MCF 10A (cell line): ENCODE data around the gene SLC49A3. TPM values are rescaled to one million over a fixed set of nuclear protein-coding genes. Genes with fewer than 3 reads are reported as not detected.

Experiments used
- BruUV-seq: library from RNA; stranded (reverse); fragments of 400-500 nt; replicated peaks from 2 replicates; lab custom pipeline; 2021; lab: Mats Ljungman, UMichigan
- CTCF ChIA-PET: fragments of 300-600 bp; sonication (Branson Sonifier 250); formaldehyde crosslinking; extraction: SDS; loops from one replicate; lab custom pipeline; 2021; ENCODE audit warnings: antibody characterized with exemption, inconsistent platforms; lab: Yijun Ruan, JAX
- POLR2A ChIA-PET: fragments of 300-600, 350-650 bp; sonication (Branson Sonifier 250); formaldehyde crosslinking; extraction: SDS; loops from one replicate; lab custom pipeline; 2020; ENCODE audit warnings: antibody characterized with exemption, inconsistent platforms; lab: Yijun Ruan, JAX
- DNase-seq: peaks from one replicate; pipeline ENCODE4 v3.0.0-alpha.2; 2018; ENCODE audit not compliant: unreplicated experiment
- H3K27ac Mint-ChIP-seq: one replicate; pipeline ENCODE4 v1.8.0; 2022; ENCODE audit warnings: mild to moderate bottlenecking, low read depth, mixed read lengths; ENCODE audit not compliant: unreplicated experiment
- H3K27me3 Mint-ChIP-seq: one replicate; pipeline ENCODE4 v1.8.0; 2022; ENCODE audit warnings: mixed read lengths; ENCODE audit not compliant: insufficient read depth, unreplicated experiment
- H3K36me3 Mint-ChIP-seq: one replicate; pipeline ENCODE4 v1.8.0; 2022; ENCODE audit warnings: mild to moderate bottlenecking, moderate library complexity, mixed read lengths; ENCODE audit not compliant: insufficient read depth, unreplicated experiment
- H3K4me1 Mint-ChIP-seq: one replicate; pipeline ENCODE4 v1.8.0; 2022; ENCODE audit warnings: mixed read lengths; ENCODE audit not compliant: insufficient read depth, unreplicated experiment
- H3K4me3 Mint-ChIP-seq: one replicate; pipeline ENCODE4 v1.8.0; 2022; ENCODE audit warnings: mild to moderate bottlenecking, moderate library complexity, mixed read lengths; ENCODE audit not compliant: unreplicated experiment
- H3K9me3 Mint-ChIP-seq: one replicate; pipeline ENCODE4 v1.8.0; 2022; ENCODE audit warnings: mixed read lengths; ENCODE audit not compliant: unreplicated experiment
- intact Hi-C: fragments of 100-400 bp; cut with micrococcal nuclease; formaldehyde crosslinking; loops from 2 replicates; pipeline ENCODE4 v1.14.1; 2022
- total RNA-seq: library from RNA; stranded (reverse); gene quantifications from 2 replicates; pipeline ENCODE4 v1.2.3, GENCODE V29; 2022
- TF ChIP-seq, protein P1 (sequence below): fragments of 200-600 bp; IDR thresholded peaks from one replicate; pipeline ENCODE4 v1.8.0; 2022; ENCODE audit warnings: antibody characterized with exemption, mild to moderate bottlenecking; ENCODE audit not compliant: unreplicated experiment

SLC49A3 gene
- total RNA-seq, 1 experiment from 2014 or later: not detected

DNA sequence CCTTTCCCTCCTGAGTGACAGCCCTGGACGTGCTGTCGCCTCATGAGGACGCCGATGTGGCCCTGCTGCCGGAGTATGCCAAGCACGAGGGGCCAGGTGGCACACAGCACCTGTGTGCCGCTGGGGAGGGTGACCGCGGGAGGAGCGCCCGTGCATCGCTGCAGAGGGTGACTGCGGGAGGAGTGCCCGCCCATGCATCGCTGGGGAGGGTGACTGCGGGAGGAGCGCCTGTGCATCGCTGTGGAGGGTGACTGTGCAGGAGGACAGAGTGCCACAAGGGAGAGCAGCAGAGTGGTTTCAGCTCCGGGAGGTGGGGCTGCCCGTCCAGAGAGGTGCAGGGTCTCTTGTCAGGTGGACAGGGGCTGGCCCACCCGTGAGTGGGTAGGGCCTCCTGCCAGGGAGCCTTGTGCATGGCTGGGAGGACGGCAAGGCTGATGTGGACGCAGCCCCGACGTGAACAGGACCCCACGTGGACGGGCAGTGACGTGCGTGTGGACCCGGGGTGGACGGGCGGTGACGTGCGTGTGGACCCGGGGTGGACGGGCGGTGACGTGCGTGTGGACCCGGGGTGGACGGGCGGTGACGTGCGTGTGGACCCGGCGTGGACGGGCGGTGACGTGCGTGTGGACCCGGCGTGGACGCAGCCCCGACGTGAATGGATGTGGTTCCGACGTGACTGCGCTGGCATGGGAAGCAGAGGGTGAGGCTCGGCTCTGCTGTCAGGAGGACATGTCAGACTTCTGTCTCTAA lies 31.3 kb upstream of the SLC49A3 start:
- Mint-ChIP-seq H3K4me1 (peaks cover 36% of the 10 kb centered on the region), H3K27ac (no peak overlapping the region)
- intact Hi-C loops: no loop called here

DNA sequence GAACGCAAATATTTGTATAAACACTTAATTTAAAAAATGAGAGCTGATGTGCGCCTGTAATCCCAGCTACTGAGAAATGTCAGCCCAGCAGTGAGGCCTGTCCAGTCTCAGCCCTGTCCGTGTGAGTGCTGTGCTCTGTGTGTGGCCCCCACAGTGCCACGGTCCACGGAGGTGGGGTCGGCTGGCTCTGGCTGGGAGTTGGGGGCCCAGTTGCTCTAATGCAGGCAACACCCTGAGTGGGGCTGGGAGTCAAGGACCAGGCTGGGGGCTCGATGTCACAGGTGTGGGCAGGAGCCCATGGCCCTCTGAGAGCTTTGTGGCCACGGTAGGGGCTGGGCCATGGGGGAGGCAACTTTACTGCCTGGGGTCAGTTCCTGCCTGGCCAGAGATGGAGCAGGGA lies 29.5 kb upstream of the SLC49A3 start:
- intact Hi-C loops: no loop called here
- Mint-ChIP-seq H3K4me3 (no peak overlapping the region), H3K27ac (peak overlapping the region; percentile 78), H3K4me1 (peaks cover 36% of the 10 kb centered on the region), H3K27me3 (no peaks in the 10 kb centered on the region), H3K9me3 (no peaks in the 10 kb centered on the region), H3K36me3 (peaks cover 15% of the 10 kb centered on the region)
- ChIA-PET CTCF (interaction anchor here (1.6 kb wide), 1 partner anchor 24 kb away, joined by 6 read pairs; no protein-coding TSS in a partner anchor), POLR2A (no interaction called here)
- TF ChIP-seq, protein P1, sequence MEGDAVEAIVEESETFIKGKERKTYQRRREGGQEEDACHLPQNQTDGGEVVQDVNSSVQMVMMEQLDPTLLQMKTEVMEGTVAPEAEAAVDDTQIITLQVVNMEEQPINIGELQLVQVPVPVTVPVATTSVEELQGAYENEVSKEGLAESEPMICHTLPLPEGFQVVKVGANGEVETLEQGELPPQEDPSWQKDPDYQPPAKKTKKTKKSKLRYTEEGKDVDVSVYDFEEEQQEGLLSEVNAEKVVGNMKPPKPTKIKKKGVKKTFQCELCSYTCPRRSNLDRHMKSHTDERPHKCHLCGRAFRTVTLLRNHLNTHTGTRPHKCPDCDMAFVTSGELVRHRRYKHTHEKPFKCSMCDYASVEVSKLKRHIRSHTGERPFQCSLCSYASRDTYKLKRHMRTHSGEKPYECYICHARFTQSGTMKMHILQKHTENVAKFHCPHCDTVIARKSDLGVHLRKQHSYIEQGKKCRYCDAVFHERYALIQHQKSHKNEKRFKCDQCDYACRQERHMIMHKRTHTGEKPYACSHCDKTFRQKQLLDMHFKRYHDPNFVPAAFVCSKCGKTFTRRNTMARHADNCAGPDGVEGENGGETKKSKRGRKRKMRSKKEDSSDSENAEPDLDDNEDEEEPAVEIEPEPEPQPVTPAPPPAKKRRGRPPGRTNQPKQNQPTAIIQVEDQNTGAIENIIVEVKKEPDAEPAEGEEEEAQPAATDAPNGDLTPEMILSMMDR: no peak
- no peak for DNase-seq
- BruUV-seq: no TSS peak

More for the DNA sequence above, 31.3 kb upstream of the SLC49A3 start:
- BruUV-seq: no TSS peak
- no peaks in the 10 kb centered on the region for H3K27me3 Mint-ChIP-seq
- TF ChIP-seq, protein P1: no peak
- H3K36me3 Mint-ChIP-seq: peaks cover 16% of the 10 kb centered on the region
- ChIA-PET CTCF (interaction anchor here (1.6 kb wide), 1 partner anchor 22 kb away, joined by 6 read pairs; no protein-coding TSS in a partner anchor), POLR2A (no interaction called here)
- no peaks in the 10 kb centered on the region for H3K9me3 Mint-ChIP-seq
- no peak for DNase-seq
- H3K4me3 Mint-ChIP-seq: no peak overlapping the region

DNA sequence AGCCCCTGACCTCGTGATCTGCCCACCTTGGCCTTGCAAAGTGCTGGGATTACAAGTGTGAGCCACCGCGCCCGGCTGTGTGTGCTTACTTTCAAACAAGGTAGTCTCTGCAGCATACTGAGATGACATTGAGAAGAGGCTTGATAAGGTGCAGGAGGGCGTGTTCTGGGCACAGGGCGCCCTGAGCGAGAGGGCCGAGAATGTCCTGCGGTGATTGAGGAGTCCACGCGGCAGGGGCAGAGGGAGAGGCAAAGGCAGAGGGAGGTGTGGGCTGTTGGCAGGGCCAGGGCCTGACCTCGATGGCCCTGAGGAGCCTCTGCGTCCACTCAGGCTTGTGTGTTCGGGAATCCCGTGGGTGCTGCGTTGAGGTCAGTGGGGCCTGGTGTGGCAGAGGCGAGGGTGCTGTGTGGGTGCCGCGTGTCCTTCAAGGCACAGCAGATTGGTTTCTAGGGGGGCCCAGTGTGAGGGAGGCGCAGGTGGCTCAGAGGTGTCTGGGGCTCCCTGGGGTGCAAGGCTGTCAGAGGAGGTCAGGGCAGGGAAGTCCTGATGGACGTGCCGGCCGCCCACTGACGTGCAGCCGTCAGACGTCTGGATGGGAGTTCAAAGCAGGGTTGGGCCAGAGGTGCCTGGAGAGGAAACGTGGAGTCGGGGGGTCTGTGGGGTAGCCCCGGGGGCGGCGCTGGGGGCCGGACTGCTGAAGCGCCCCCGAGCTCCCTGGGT lies 28.8 kb upstream of the SLC49A3 start:
- Mint-ChIP-seq H3K27ac (peak overlapping the region; percentile 78), H3K4me3 (no peak overlapping the region), H3K9me3 (no peaks in the 10 kb centered on the region), H3K4me1 (peaks cover 30% of the 10 kb centered on the region), H3K36me3 (peaks cover 8% of the 10 kb centered on the region), H3K27me3 (no peaks in the 10 kb centered on the region)
- ChIA-PET CTCF (no interaction called here), POLR2A (no interaction called here)
- DNase-seq: no peak
- TF ChIP-seq, protein P1: no peak
- BruUV-seq: no TSS peak
- intact Hi-C loops: no loop called here

DNA sequence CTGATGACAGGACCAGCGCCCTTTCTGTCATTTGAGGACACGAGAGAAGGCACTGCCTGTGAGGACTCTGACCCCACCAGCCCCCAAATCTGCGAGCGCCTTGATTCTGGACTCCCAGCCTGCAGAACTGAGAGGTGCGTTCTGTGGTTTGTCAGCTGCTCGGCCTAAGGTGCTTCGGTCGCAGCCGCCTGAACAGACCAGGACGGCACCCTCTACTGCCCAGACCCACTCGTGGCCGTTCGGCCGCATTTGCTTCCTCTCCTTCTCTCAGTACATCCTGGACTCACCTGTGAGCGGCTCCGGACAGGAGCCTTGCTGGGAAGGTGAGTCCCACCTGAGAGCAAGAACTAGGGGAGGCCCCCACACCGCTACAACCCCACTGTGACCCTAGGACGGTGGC lies 25.1 kb upstream of the SLC49A3 start:
- no peak for DNase-seq
- H3K4me1 Mint-ChIP-seq: peaks cover 15% of the 10 kb centered on the region
- CTCF ChIA-PET: interaction anchor here (0.6 kb wide), 1 partner anchor 1031 kb away, joined by 5 read pairs; no protein-coding TSS in a partner anchor
- intact Hi-C loops: no loop called here
- no peak overlapping the region for H3K27ac Mint-ChIP-seq
- H3K36me3 Mint-ChIP-seq: peaks cover 13% of the 10 kb centered on the region
- POLR2A ChIA-PET: no interaction called here
- H3K4me3 Mint-ChIP-seq: no peak overlapping the region
- no TSS peak for BruUV-seq
- no peaks in the 10 kb centered on the region for H3K9me3 Mint-ChIP-seq
- TF ChIP-seq, protein P1: no peak
- no peaks in the 10 kb centered on the region for H3K27me3 Mint-ChIP-seq
